WTC11 (cell line): ENCODE data around the gene SQOR.

Experiments used
- ATF3 ChIP-seq: sonication (generic); formaldehyde crosslinking; conservative IDR thresholded peaks from 2 replicates; pipeline ENCODE4 v1.8.1; 2022; ENCODE audit warnings: mild to moderate bottlenecking, missing genetic modification reagents
- CREB1 ChIP-seq: sonication (generic); formaldehyde crosslinking; IDR thresholded peaks from 2 replicates; pipeline ENCODE4 v1.8.0; 2023; ENCODE audit warnings: mild to moderate bottlenecking, missing genetic modification reagents
- NFYB ChIP-seq: sonication (generic); formaldehyde crosslinking; conservative IDR thresholded peaks from 2 replicates; pipeline ENCODE4 v1.8.0; 2022; ENCODE audit warnings: low read depth, missing genetic modification reagents
- TF ChIP-seq, protein P1 (sequence below): fragments of 200-600 bp; IDR thresholded peaks from 2 replicates; pipeline ENCODE4 v1.8.0; 2022; ENCODE audit warnings: antibody characterized with exemption

DNA sequence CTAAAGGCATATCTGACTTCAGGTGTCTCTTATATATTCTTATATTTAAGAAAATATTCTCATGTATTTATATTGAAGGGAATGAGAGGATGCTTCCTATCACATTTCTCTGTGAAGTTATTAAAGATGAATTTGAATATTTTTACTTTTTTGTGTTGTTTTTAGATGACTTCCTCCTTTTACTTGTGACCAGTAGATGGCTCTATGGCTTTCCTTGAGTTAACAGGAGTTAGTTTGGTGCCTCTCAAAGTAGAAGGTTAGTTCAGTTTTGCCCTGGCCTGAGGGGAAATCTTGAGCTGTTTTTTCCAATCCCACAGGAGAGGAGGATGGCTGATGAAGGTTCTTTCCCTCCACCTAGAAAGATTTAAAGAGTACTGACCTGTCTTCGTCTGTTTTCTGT, 80.7 kb downstream of the SQOR start:
- TF ChIP-seq, protein P1, sequence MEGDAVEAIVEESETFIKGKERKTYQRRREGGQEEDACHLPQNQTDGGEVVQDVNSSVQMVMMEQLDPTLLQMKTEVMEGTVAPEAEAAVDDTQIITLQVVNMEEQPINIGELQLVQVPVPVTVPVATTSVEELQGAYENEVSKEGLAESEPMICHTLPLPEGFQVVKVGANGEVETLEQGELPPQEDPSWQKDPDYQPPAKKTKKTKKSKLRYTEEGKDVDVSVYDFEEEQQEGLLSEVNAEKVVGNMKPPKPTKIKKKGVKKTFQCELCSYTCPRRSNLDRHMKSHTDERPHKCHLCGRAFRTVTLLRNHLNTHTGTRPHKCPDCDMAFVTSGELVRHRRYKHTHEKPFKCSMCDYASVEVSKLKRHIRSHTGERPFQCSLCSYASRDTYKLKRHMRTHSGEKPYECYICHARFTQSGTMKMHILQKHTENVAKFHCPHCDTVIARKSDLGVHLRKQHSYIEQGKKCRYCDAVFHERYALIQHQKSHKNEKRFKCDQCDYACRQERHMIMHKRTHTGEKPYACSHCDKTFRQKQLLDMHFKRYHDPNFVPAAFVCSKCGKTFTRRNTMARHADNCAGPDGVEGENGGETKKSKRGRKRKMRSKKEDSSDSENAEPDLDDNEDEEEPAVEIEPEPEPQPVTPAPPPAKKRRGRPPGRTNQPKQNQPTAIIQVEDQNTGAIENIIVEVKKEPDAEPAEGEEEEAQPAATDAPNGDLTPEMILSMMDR: no peak
- TF ChIP-seq ATF3 (CRISPR knock-in tag) (no peak), NFYB (CRISPR knock-in tag) (no peak), CREB1 (CRISPR knock-in tag) (no peak)
